GM21381 (cell line): ENCODE data around the gene CNPY1.

ENCODE experiments used
- ATAC-seq: cut with Tn5 transposase; IDR thresholded peaks from one replicate; pipeline ENCODE4 v1.9.1; 2021; ENCODE audit warnings: mild to moderate bottlenecking, moderate library complexity; ENCODE audit not compliant: unreplicated experiment

Gene CNPY1

GRCh38 chr7:155469311-155470185 is 76.8 kb downstream of the CNPY1 start:
- no peak for ATAC-seq

GRCh38 chr7:155468785-155469148 is 77.6 kb downstream of the CNPY1 start:
- no peak for ATAC-seq

- ATAC-seq: no peak
Observed at GRCh38 chr7:155467846-155468784, 78.2 kb downstream of the CNPY1 start.

GRCh38 chr7:155466814-155467733 is 79.3 kb downstream of the CNPY1 start:
- peak; percentile 56 for ATAC-seq

- no peak for ATAC-seq
Observed at GRCh38 chr7:155466142-155466813, 80.1 kb downstream of the CNPY1 start.

- no peak for ATAC-seq
Observed at GRCh38 chr7:155465761-155466141, 80.6 kb downstream of the CNPY1 start.

GRCh38 chr7:155464948-155465739 is 81.2 kb downstream of the CNPY1 start:
- ATAC-seq: no peak

GRCh38 chr7:155464183-155464582 is 82.2 kb downstream of the CNPY1 start:
- no peak for ATAC-seq

GRCh38 chr7:155463114-155463811 is 83.1 kb downstream of the CNPY1 start:
- ATAC-seq: no peak

GRCh38 chr7:155462163-155462735 is 84.1 kb downstream of the CNPY1 start:
- ATAC-seq: no peak

- ATAC-seq: no peak
Observed at GRCh38 chr7:155461631-155462030, 84.7 kb downstream of the CNPY1 start.

GRCh38 chr7:155460926-155461613 is 85.3 kb downstream of the CNPY1 start:
- no peak for ATAC-seq

GRCh38 chr7:155459700-155460461 is 86.5 kb downstream of the CNPY1 start:
- no peak for ATAC-seq

GRCh38 chr7:155458878-155459699 is 87.3 kb downstream of the CNPY1 start:
- no peak for ATAC-seq

GRCh38 chr7:155458111-155458877 is 88.1 kb downstream of the CNPY1 start, which contains the start of gene EN2:
Gene EN2, plus strand, starts transcription at chr7:155458129. Its CDS starts 249 bp downstream, at chr7:155458378.
- ATAC-seq: no peak
